SK-N-SH treated with all-trans-retinoic acid at 6 μM for 48 hours (cell line): ENCODE data around the gene LIN28B.

Experiments
- ARNTL ChIP-seq: fragments of 450-650 bp; formaldehyde crosslinking; IDR thresholded peaks from 2 replicates; pipeline ENCODE4 v1.5.0; 2020; ENCODE audit warnings: low read depth, mild to moderate bottlenecking, moderate library complexity, borderline replicate concordance
- BACH2 ChIP-seq: fragments of 250-450 bp; sonication (Bioruptor Pico); IDR thresholded peaks from 2 replicates; pipeline ENCODE4 v1.9.0; 2021; ENCODE audit warnings: mild to moderate bottlenecking, borderline replicate concordance
- GLIS3 ChIP-seq: fragments of 250-450 bp; sonication (Bioruptor Pico); IDR thresholded peaks from 2 replicates; pipeline ENCODE4 v1.5.0; 2020; ENCODE audit warnings: mild to moderate bottlenecking, moderate library complexity
- PATZ1 ChIP-seq: fragments of 250-450 bp; sonication (Bioruptor Pico); IDR thresholded peaks from 2 replicates; pipeline ENCODE4 v1.8.0; 2020; ENCODE audit warnings: mild to moderate bottlenecking, moderate library complexity, borderline replicate concordance
- POU6F1 ChIP-seq: fragments of 250-450 bp; sonication (Bioruptor Pico); IDR thresholded peaks from 2 replicates; pipeline ENCODE4 v1.8.0; 2021; ENCODE audit warnings: low read depth, mild to moderate bottlenecking, moderate library complexity, borderline replicate concordance
- PPARA ChIP-seq: fragments of 250-450 bp; sonication (Bioruptor Pico); IDR thresholded peaks from 2 replicates; pipeline ENCODE4 v1.5.0; 2020; ENCODE audit warnings: mild to moderate bottlenecking, borderline replicate concordance
- RARB ChIP-seq: fragments of 250-450 bp; sonication (Bioruptor Pico); IDR thresholded peaks from 2 replicates; pipeline ENCODE4 v1.8.0; 2021; ENCODE audit warnings: mild to moderate bottlenecking, moderate library complexity
- SNAI2 ChIP-seq: fragments of 250-450 bp; sonication (Bioruptor Pico); IDR thresholded peaks from 2 replicates; pipeline ENCODE4 v1.5.0; 2020; ENCODE audit warnings: mild to moderate bottlenecking, moderate library complexity
- TCF4 ChIP-seq: fragments of 250-450 bp; sonication (Bioruptor Pico); IDR thresholded peaks from 2 replicates; pipeline ENCODE4 v1.8.0; 2021; ENCODE audit warnings: mild to moderate bottlenecking, moderate library complexity, borderline replicate concordance
- ZFP30 ChIP-seq: fragments of 450-650 bp; formaldehyde crosslinking; IDR thresholded peaks from 2 replicates; pipeline ENCODE4 v1.5.0; 2022; ENCODE audit warnings: mild to moderate bottlenecking, moderate library complexity
- ZNF565 ChIP-seq: fragments of 450-650 bp; formaldehyde crosslinking; conservative IDR thresholded peaks from 2 replicates; pipeline ENCODE4 v1.5.0; 2020; ENCODE audit warnings: low read depth, mild to moderate bottlenecking, moderate library complexity
- TF ChIP-seq, protein P1 (sequence below): fragments of 250-450 bp; sonication (Bioruptor Pico); IDR thresholded peaks from 2 replicates; pipeline ENCODE4 v1.5.1; 2020; ENCODE audit warnings: low read depth, mild to moderate bottlenecking, moderate library complexity

DNA sequence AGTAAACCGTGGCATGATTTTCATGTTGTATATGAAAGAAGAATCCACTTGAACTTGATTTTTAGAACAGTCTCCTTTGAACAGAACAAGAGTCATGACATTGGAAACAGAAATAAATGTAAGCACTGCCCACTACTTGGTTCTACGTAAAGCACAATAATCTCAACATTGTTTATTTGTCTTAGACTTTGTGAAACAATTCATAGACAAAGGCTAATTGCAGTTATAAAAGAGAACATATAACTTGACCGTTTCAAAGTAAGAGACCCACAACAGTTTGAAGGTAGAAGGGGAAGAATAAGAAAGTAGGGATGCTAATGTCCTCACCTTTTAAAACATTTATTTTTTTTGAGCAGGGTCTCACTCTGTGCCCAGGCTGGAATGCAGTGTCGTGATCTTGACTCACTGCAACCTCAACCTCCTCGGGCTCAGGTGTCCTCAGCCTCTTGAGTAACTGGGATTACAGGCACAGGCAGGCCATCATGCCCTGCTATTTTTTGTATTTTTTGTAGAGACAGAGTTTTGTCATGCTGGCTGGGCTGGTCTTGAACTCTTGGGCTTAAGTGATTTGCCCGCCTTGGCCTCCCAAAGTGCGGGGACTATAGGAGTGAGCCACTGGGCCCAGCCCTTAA lies 151.8 kb downstream of the LIN28B start:
- TF ChIP-seq RARB (CRISPR knock-in tag) (no peak), SNAI2 (CRISPR knock-in tag) (no peak), ZNF565 (CRISPR knock-in tag) (no peak), ZFP30 (no peak), POU6F1 (CRISPR knock-in tag) (no peak), PPARA (no peak), PATZ1 (no peak), TCF4 (CRISPR knock-in tag) (no peak), BACH2 (CRISPR knock-in tag) (no peak), ARNTL (CRISPR knock-in tag) (no peak), GLIS3 (no peak)
- TF ChIP-seq, protein P1, sequence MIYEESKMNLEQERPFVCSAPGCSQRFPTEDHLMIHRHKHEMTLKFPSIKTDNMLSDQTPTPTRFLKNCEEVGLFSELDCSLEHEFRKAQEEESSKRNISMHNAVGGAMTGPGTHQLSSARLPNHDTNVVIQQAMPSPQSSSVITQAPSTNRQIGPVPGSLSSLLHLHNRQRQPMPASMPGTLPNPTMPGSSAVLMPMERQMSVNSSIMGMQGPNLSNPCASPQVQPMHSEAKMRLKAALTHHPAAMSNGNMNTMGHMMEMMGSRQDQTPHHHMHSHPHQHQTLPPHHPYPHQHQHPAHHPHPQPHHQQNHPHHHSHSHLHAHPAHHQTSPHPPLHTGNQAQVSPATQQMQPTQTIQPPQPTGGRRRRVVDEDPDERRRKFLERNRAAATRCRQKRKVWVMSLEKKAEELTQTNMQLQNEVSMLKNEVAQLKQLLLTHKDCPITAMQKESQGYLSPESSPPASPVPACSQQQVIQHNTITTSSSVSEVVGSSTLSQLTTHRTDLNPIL (CRISPR knock-in tag): no peak
